NCI-H1048 (cell line): ENCODE measurements around the gene TGFBR3.

Experiments
- DNase-seq: peaks from one replicate; lab custom pipeline; 2025; lab: John Stamatoyannopoulos, UW

TGFBR3 gene

DNA sequence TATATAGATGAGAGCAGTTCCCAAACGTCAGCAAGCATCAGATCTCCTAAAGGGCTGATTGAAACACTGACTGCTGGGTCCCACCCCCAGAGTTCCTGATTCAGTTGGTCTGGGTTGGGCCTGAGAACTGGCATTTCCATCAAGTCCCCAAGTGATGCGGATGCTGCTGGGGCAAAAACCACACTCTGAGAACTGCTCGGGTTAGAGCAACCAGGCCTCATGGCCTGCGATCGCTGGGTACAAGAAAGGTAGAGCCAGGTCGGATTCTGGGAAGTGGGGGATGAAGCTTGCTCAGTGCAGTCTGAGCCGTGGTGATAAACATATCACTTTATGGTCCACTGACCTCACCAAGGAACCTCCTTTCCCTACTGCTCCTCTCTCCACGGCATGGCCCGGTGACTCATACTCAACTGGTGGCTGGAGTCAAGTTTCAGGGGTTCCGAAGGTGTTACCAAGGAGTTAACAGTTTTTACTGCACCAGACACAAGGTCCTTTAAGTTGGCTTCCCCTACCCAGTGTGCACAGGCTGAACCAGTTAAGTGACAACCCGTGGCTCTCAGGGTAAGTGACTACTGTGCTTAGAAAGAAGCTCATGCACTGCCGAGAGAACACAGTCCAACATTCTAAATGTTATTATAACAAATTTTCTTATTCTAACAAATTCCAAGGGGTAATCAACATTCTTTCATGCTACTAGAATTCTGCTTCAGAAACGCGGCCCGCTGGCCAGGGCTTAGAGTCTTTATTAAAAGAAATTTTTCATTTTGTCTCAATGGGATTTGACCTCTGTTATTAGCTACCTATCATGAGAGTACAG lies 153.5 kb downstream of the TGFBR3 start:
- DNase-seq, result no peak

DNA sequence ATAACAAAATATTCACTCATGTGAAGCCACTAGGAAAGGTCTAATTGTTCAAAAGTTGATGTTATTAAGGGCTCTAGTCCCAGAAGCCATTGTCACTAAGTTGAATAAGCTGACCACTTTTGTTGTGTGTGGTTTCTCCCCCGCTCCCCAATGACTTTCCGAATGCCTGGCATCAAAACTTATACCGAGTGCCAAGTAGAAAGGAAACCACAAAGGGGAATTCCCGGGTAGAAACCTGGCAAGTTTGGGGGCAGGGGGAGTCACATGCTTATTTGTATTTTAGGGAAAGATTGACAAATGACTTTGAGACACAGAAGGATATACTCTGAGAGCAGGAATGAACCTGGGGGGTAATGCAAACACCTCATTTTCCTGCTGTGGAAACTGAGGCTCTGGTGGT lies 154.1 kb downstream of the TGFBR3 start:
- DNase-seq, result no peak

- no peak for DNase-seq
Observed at GRCh38 chr1:91730801-91731732, 154.9 kb downstream of the TGFBR3 start.

DNA sequence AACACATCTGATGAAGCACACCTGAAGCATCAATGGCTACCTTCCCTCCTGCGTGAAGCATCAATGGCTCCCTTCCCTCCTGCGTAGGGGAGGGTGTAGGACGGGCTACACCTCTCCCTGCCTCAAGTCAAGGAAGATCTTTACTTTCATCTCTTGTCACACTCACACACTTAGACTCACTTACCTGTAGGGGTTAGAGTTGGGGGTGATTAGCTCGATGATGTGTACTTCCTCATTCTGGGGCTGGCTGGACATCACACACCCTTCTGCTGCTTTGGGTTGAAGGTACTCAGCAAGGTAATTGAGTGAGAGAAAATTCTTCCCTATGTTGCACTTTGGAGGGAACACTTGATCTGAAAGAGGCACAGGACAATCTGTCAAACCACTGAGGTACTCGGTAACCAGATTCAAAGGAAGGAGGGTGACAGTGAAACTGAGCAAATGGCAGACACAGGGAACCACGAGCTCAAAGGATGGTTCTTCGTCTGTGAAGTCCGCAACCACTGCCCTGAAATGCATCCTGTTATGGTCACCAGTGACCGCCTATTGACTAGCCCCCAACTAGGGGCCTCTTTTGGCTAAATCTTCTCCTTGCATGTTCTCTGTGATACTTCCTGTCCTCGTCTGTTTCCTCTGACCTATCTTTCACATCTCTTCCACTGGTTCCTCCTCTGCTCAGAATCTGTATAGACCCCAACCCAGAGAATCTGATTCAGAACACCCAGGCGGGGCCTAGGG lies 156.2 kb downstream of the TGFBR3 start:
- DNase-seq, result no peak

GRCh38 chr1:91727763-91728162 lies 158.2 kb downstream of the TGFBR3 start:
- no peak for DNase-seq

DNA sequence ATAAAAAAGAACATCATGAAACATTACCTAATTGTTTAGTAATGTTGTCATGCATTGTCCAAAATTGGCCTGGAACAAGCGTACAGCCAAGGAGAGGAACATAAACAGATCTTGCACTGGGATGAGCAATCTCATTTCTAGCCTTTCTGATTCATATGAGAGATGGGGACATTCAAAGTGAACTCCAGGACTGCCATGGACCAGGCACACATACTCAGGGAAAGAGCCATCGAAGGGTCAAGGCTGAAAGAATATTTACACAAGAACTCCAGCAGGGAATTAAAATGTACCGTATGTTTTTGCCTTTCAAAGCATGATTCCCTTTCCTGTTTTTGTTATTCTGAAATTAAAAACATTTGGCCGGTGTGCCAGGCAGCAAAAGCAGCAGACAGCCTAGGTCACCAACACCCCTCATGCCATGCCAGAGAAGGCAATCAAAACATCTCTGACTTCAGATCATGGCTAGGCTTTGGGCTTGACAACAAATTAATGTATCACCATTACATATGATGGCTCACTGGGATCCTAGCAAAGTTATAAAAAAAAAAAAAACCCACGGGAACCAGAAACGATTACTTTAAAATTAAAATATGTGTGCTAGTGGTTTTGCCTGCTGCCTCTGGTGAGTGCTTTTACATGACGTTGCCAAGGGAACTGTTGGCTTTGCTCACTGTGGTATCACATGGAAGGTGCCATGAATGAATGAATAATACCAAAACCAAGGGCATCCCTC lies 159.8 kb downstream of the TGFBR3 start:
- DNase-seq, result no peak

- no peak for DNase-seq
Observed at GRCh38 chr1:91725618-91725988, 160.3 kb downstream of the TGFBR3 start.

- DNase-seq, result no peak
Observed at GRCh38 chr1:91724644-91725043, 161.3 kb downstream of the TGFBR3 start.

DNA sequence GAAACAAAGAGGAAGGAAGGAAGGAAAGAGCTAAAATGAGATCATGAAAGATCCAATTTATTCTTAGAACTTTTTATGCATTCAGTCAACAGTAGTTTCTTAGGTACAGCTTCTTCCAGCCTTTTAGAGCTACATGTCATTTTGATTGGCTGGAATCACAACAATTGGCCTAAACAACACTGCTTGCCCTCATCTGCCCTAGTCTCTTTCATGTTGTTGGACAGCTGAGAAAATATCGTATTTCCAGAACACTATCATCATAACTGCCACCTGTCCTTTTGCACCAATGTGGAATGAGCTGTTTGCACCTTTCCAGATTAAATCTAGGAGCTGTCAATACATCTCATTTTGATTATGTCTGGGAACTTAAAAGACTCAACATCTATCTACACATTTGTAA lies 161.7 kb downstream of the TGFBR3 start:
- DNase-seq, result no peak

GRCh38 chr1:91720044-91720443 lies 165.9 kb downstream of the TGFBR3 start:
- no peak for DNase-seq

DNA sequence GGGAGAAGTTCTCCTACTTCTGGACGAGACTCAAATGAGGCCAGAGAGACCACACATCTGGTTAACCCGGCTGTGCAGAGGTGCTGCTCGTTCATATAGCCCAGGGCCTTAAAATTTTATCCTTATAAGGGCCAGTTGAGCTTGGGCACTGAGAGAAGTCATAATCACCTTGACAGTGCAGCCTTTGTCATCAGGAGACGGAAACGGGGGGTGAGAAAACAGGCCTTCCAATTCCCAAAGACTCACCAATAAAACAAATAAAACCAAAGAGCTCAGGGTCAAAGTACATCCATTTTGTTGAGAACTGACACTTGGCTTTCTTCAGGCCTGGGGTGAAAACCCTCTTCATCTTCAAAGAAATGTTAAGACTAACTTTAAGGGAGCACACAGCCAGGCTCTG lies 167.1 kb downstream of the TGFBR3 start:
- no peak for DNase-seq

DNA sequence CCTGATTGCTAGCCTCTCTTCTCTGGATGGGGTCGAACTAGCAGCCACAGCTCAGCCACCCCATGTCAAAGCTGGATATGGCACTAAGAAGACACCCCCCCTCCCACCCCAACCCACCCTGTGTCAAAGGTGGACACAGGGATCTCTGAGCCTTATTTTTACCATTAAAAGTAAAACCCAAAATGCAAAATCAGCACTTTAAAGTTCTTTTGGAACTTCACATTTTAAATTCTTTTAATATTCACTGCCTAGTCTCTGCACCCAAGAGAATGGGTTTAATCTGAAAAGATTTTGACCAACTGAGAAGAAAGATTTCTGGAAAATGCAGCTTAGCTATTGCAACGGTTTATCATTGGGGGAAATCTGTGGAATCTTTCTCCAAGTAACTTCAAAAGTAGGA lies 167.6 kb downstream of the TGFBR3 start:
- no peak for DNase-seq

- DNase-seq, result no peak
Observed at GRCh38 chr1:91717839-91718238, 168.1 kb downstream of the TGFBR3 start.

- no peak for DNase-seq
Observed at GRCh38 chr1:91716339-91716738, 169.6 kb downstream of the TGFBR3 start.

DNA sequence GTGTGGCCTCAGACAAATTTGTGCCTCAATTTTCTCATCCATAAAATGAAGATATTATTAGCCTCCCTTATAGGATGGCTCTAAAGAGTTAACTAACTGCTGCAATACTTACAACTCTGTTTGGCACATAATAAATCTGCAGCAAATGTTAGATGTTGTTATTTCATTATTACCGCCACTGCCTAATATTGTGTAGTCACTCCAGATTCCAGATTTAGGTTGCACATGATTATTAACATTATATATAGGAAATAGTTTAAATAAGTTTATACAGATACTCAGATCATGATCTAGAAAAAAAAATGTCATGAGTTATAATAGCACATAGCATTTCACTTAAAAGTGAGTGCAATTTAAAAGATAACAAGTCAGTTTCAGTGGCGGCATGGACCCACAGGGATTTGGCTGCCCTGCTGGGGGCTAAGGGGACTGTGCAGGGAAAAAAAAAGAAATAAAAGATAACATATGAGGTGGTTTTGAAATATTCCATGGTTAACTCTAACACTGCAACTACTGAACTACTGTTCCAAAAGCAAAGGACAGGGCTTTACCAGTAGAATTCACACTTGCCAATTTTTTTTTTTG lies 170.4 kb downstream of the TGFBR3 start:
- DNase-seq, result no peak

DNA sequence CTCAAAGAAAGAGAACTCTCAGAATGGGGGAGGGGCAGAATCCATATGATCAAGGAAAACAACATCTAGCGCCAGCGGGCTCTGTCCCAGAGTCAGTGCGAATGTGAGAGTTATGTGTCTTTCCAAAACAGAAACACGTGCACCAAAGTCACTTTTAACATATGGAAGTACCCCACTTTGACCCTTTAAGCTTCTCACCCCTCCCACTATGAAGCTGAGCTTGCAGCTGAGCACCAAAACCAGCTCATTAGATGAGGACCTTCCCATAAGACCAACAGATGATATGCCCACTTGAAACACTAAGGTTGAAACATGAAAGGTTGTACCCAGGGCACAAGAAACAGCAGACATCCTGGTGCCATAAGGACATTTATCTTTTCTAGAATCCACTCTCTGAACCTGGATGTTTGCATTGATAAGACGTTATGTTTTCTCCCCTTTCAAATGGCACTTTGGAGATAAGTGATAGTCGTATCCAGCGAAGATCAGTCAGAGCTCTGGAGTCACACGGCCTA lies 171.0 kb downstream of the TGFBR3 start:
- DNase-seq, result no peak

GRCh38 chr1:91712981-91713841 lies 172.7 kb downstream of the TGFBR3 start:
- no peak for DNase-seq

DNA sequence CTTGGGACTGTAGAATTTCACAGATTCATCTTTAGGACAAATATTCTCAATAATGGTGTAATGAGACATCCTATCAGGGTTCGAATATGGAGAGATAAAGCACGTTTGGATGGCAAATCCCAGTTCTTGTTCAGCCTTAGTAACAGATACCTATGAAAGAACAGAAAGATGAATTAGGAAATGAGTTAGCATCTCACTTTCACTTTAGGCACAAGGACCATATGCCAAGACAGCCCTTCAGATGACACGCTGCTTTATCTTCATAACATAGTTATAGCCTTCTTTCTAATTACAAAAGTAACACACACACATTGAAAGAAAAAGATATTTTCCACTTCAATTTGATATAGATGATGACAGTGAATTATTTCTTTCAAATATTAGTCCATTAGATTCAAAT lies 173.6 kb downstream of the TGFBR3 start:
- no peak for DNase-seq

GRCh38 chr1:91711504-91712247 lies 174.3 kb downstream of the TGFBR3 start:
- no peak for DNase-seq
